H9 (cell line): ENCODE measurements around the gene TRIM44. TPM values are rescaled to one million over a fixed set of nuclear protein-coding genes. Genes with fewer than 3 reads are reported as not detected.

Source experiments
- DNase-seq: peaks from one replicate; pipeline ENCODE4 v3.0.0-alpha.2; 2017
- H2AFZ ChIP-seq: one replicate; pipeline ENCODE4 v1.6.1; 2013; ENCODE audit warnings: mild to moderate bottlenecking, low read length, control low read depth, moderate library complexity
- H2AK5ac ChIP-seq: 2 replicates; pipeline ENCODE4 v1.6.1; 2013; ENCODE audit warnings: low read length, control low read depth, mixed read lengths; ENCODE audit not compliant: insufficient read length
- H2BK120ac ChIP-seq: one replicate; pipeline ENCODE4 v1.6.1; 2013; ENCODE audit warnings: low read depth, mild to moderate bottlenecking, low read length, control low read depth, inconsistent platforms; ENCODE audit not compliant: poor library complexity, severe bottlenecking
- H2BK12ac ChIP-seq: 2 replicates; pipeline ENCODE4 v1.6.1; 2013; ENCODE audit warnings: low read length, control low read depth, mixed read lengths, low read depth; ENCODE audit not compliant: insufficient read length
- H2BK15ac ChIP-seq: 2 replicates; pipeline ENCODE4 v1.6.1; 2013; ENCODE audit warnings: low read depth, low read length, control low read depth
- H2BK20ac ChIP-seq: one replicate; pipeline ENCODE4 v1.6.1; 2013; ENCODE audit warnings: low read depth, mild to moderate bottlenecking, low read length, control low read depth, inconsistent platforms; ENCODE audit not compliant: poor library complexity, severe bottlenecking
- H2BK5ac ChIP-seq: 2 replicates; pipeline ENCODE4 v1.6.1; 2013; ENCODE audit warnings: low read length, control low read depth, mixed read lengths; ENCODE audit not compliant: insufficient read length
- H3K14ac ChIP-seq: 2 replicates; pipeline ENCODE4 v1.6.1; 2013; ENCODE audit warnings: low read length, control low read depth; ENCODE audit not compliant: insufficient read depth
- H3K18ac ChIP-seq: 2 replicates; pipeline ENCODE4 v1.6.1; 2013; ENCODE audit warnings: low read depth, mild to moderate bottlenecking, mixed read lengths, low read length, control low read depth; ENCODE audit not compliant: insufficient read length
- H3K23ac ChIP-seq: 2 replicates; pipeline ENCODE4 v1.6.1; 2013; ENCODE audit warnings: low read length, control low read depth, mixed read lengths, low read depth; ENCODE audit not compliant: insufficient read length
- H3K23me2 ChIP-seq: 2 replicates; pipeline ENCODE4 v1.6.1; 2013; ENCODE audit warnings: low read depth, mild to moderate bottlenecking, mixed read lengths, low read length, control low read depth; ENCODE audit not compliant: insufficient read length, poor library complexity, severe bottlenecking
- H3K27ac ChIP-seq: 2 replicates; pipeline ENCODE4 v1.5.1; 2013; ENCODE audit warnings: low read length, control low read depth, mixed read lengths, low read depth; ENCODE audit not compliant: insufficient read length
- H3K27me3 ChIP-seq: 2 replicates; pipeline ENCODE4 v1.6.1; 2013; ENCODE audit warnings: low read length, control low read depth, inconsistent platforms; ENCODE audit not compliant: insufficient read depth
- H3K4ac ChIP-seq: 2 replicates; pipeline ENCODE4 v1.6.1; 2013; ENCODE audit warnings: low read depth, mild to moderate bottlenecking, control low read depth, inconsistent platforms, low read length, moderate library complexity
- H3K4me1 ChIP-seq: 2 replicates; pipeline ENCODE4 v1.6.1; 2013; ENCODE audit warnings: low read length, control low read depth, inconsistent platforms; ENCODE audit not compliant: insufficient read depth
- H3K4me2 ChIP-seq: 2 replicates; pipeline ENCODE4 v1.6.1; 2013; ENCODE audit warnings: low read length, control low read depth, mixed read lengths; ENCODE audit not compliant: insufficient read length, insufficient read depth
- H3K56ac ChIP-seq: 2 replicates; pipeline ENCODE4 v1.6.1; 2013; ENCODE audit warnings: low read depth, mild to moderate bottlenecking, mixed read lengths, low read length, control low read depth; ENCODE audit not compliant: insufficient read length
- H3K79me1 ChIP-seq: 2 replicates; pipeline ENCODE4 v1.6.1; 2013; ENCODE audit warnings: low read depth, mild to moderate bottlenecking, moderate library complexity, low read length, control low read depth, inconsistent platforms; ENCODE audit not compliant: insufficient read depth, poor library complexity, severe bottlenecking
- H3K79me2 ChIP-seq: 2 replicates; pipeline ENCODE4 v1.6.1; 2013; ENCODE audit warnings: low read length, control low read depth, inconsistent platforms; ENCODE audit not compliant: insufficient read depth
- H3K9ac ChIP-seq: 2 replicates; pipeline ENCODE4 v1.6.1; 2013; ENCODE audit warnings: low read length, control low read depth, mixed read lengths; ENCODE audit not compliant: insufficient read length; ENCODE audit errors: extremely low read depth
- H3K9me3 ChIP-seq: one replicate; pipeline ENCODE4 v1.6.1; 2013; ENCODE audit warnings: low read depth, low read length, inconsistent platforms; ENCODE audit not compliant: control insufficient read depth
- H3T11ph ChIP-seq: one replicate; pipeline ENCODE4 v1.6.1; 2013; ENCODE audit warnings: mild to moderate bottlenecking, low read length, control low read depth, inconsistent platforms
- H4K20me1 ChIP-seq: one replicate; pipeline ENCODE4 v1.6.1; 2013; ENCODE audit not compliant: control insufficient read depth, insufficient read length, insufficient read depth
- H4K5ac ChIP-seq: 2 replicates; pipeline ENCODE4 v1.6.1; 2013; ENCODE audit warnings: low read depth, mild to moderate bottlenecking, mixed read lengths, low read length, control low read depth; ENCODE audit not compliant: insufficient read length
- H4K8ac ChIP-seq: replicated peaks from 2 replicates; pipeline ENCODE4 v1.6.1; 2013; ENCODE audit warnings: low read length, control low read depth, mixed read lengths, low read depth; ENCODE audit not compliant: insufficient read length
- H4K91ac ChIP-seq: 2 replicates; pipeline ENCODE4 v1.6.1; 2013; ENCODE audit warnings: low read depth, mild to moderate bottlenecking, moderate library complexity, mixed read lengths, low read length, control low read depth; ENCODE audit not compliant: insufficient read length
- H3K27ac Mint-ChIP-seq, 3 experiments: 2 replicates in 2 of 3; 3 replicates in 1 of 3; pipeline ENCODE4 v1.8.0; 2020 to 2021; ENCODE audit warnings: mixed read lengths in 3 of 3, mild to moderate bottlenecking in 1 of 3, moderate library complexity in 1 of 3
- H3K27me3 Mint-ChIP-seq: 2 replicates; pipeline ENCODE4 v1.8.0; 2021; ENCODE audit warnings: low read depth, mild to moderate bottlenecking, moderate library complexity, mixed read lengths
- H3K36me3 Mint-ChIP-seq, 3 experiments: 2 replicates in 2 of 3; 3 replicates in 1 of 3; pipeline ENCODE4 v1.8.0; 2020 to 2021; ENCODE audit warnings: low read depth in 3 of 3, mixed read lengths in 3 of 3; ENCODE audit not compliant: insufficient read depth in 1 of 3
- H3K4me1 Mint-ChIP-seq, 2 experiments: 2 replicates each; pipeline ENCODE4 v1.8.0; 2020; ENCODE audit warnings: mixed read lengths in 2 of 2
- H3K4me3 Mint-ChIP-seq, 2 experiments: 2 replicates in 1 of 2; 3 replicates in 1 of 2; pipeline ENCODE4 v1.8.0; 2020 to 2021; ENCODE audit warnings: mild to moderate bottlenecking in 2 of 2, mixed read lengths in 2 of 2, moderate library complexity in 1 of 2
- H3K9me3 Mint-ChIP-seq, 2 experiments: 2 replicates in 1 of 2; 3 replicates in 1 of 2; pipeline ENCODE4 v1.8.0; 2020; ENCODE audit warnings: mild to moderate bottlenecking in 2 of 2, mixed read lengths in 2 of 2, moderate library complexity in 1 of 2
- WGBS: extraction: QIAGEN DNeasy Blood & Tissue Kit; methylation state at CpG from one replicate; pipeline ENCODE4 v1.1.7; 2013; ENCODE audit warnings: missing lambda C conversion rate, low lambda C conversion rate, mixed read lengths; ENCODE audit not compliant: insufficient read length; ENCODE audit errors: extremely low coverage; 5-methylcytosine and 5-hydroxymethylcytosine counted together
- total RNA-seq: library from RNA; stranded (reverse); gene quantifications from 2 replicates; pipeline ENCODE4 v1.2.1, GENCODE V29; 2021
- TF ChIP-seq, protein P1 (sequence below): fragments of 200-600 bp; sonication (generic); conservative IDR thresholded peaks from 3 replicates; pipeline ENCODE4 v1.8.0; 2021; ENCODE audit warnings: antibody characterized with exemption, mild to moderate bottlenecking

TRIM44 gene
- total RNA-seq, 1 experiment from 2014 or later, result 37.7 TPM

DNA sequence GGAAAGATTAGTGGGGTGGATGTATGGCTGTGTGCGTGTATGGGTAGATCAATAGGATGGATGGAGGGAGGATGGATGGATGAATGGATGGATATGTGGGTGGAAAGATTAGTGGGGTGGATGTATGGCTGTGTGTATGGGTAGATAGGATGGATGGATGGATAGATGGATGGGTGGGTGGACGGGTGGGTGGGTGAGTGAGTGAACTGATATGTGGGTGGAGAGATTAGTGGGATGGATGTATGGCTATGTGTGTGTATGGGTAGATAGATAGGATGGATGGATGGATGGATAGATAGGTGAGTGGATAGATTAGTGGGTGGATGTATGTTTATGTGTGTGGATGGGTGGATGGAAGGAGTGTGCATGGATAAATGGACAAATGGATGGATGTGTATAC is 193.7 kb downstream of the TRIM44 start:
- 0 out of 5 replicates have a peak, but pooled peaks cover 0 to 3% of the 10 kb centered on the region in 2 experiments for H3K9me3 Mint-ChIP-seq
- H3K4me3 Mint-ChIP-seq, result no peak overlapping the region
- Histone ChIP-seq H4K20me1 (no peaks in the 10 kb centered on the region), H3K4me1 (no peaks in the 10 kb centered on the region), H3K79me1 (no peaks in the 10 kb centered on the region), H4K5ac (no peak overlapping the region), H2BK15ac (no peak overlapping the region), H2BK12ac (no peak overlapping the region), H3K23me2 (no peaks in the 10 kb centered on the region), H3K4me2 (no peak overlapping the region), H2BK120ac (no peak overlapping the region), H2AFZ (no peak overlapping the region), H2BK5ac (no peak overlapping the region), H2BK20ac (no peak overlapping the region), H4K8ac (no peak overlapping the region), H2AK5ac (no peak overlapping the region), H3K9me3 (no peaks in the 10 kb centered on the region), H3K27ac (no peak overlapping the region), H3K23ac (no peak overlapping the region), H3K14ac (no peak overlapping the region), H3K79me2 (no peaks in the 10 kb centered on the region), H3K9ac (no peak overlapping the region), H3K18ac (no peak overlapping the region), H3K56ac (no peak overlapping the region), H3T11ph (no peak overlapping the region), H4K91ac (no peak overlapping the region), H3K4ac (no peak overlapping the region), H3K27me3 (no peaks in the 10 kb centered on the region)
- H3K36me3 Mint-ChIP-seq, result no peaks in the 10 kb centered on the region
- H3K27me3 Mint-ChIP-seq, result no peaks in the 10 kb centered on the region
- TF ChIP-seq, protein P1, sequence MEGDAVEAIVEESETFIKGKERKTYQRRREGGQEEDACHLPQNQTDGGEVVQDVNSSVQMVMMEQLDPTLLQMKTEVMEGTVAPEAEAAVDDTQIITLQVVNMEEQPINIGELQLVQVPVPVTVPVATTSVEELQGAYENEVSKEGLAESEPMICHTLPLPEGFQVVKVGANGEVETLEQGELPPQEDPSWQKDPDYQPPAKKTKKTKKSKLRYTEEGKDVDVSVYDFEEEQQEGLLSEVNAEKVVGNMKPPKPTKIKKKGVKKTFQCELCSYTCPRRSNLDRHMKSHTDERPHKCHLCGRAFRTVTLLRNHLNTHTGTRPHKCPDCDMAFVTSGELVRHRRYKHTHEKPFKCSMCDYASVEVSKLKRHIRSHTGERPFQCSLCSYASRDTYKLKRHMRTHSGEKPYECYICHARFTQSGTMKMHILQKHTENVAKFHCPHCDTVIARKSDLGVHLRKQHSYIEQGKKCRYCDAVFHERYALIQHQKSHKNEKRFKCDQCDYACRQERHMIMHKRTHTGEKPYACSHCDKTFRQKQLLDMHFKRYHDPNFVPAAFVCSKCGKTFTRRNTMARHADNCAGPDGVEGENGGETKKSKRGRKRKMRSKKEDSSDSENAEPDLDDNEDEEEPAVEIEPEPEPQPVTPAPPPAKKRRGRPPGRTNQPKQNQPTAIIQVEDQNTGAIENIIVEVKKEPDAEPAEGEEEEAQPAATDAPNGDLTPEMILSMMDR, result no peak
- no peak overlapping the region for H3K27ac Mint-ChIP-seq
- WGBS, result 100% methylated on average over 2 of the region's 2 CpGs
- peaks cover 14 to 21% of the 10 kb centered on the region in 2 experiments for H3K4me1 Mint-ChIP-seq
- DNase-seq, result no peak
